ENCODE results near the gene GPC3. TPM values are rescaled to one million over a fixed set of nuclear protein-coding genes. Genes with fewer than 3 reads are reported as not detected.

The GPC3 gene
- total RNA-seq, 1 experiment from 2014 or later = 0.98 TPM

DNA sequence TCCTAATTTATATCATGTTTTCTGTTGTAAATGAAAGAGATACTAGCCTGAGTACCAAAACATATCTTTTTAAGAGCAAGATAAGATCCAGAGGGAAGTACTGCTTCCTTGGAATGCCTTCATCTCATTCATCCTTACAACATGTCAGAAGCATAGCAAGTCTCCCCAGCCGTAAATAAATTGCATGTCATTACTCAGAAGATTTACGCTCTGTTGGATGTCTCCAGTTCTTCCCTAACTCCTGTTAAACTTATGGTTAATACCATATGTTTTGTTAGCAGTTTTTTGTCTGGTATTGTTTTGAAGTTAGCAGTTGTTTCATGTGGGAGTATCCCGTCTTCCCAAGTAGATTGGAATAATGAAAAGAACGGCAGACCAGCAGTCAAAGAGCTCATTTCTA is 7.5 kb upstream of the GPC3 start:
- H3K9me3 ChIP-seq (ENCODE audit: control insufficient read depth in 1 of 2, insufficient read depth in 1 of 2, low read depth in 1 of 2, low read length in 2 of 2) = no peaks in the 10 kb centered on the region
- ChIA-PET CTCF (no interaction called here), RAD21 (ENCODE audit: low non-redundant PET in 1 of 2, low total read pairs in 2 of 2, uncharacterized antibody in 2 of 2, unreplicated experiment in 2 of 2) (no interaction called here), POLR2A (no interaction called here)
- no peaks in the 10 kb centered on the region for H3K27me3 ChIP-seq (ENCODE audit: insufficient read depth, low read length)
- no peaks in the 10 kb centered on the region for H3K79me2 ChIP-seq (ENCODE audit: insufficient read depth, low read length)
- TF ChIP-seq JUND (IDR thresholded peaks at IDR 0.05) (no peak), TCF7L2 (IDR thresholded peaks at IDR 0.05; ENCODE audit: borderline replicate concordance, extremely low read depth, insufficient read depth, insufficient read length) (no peak), CBX3 (IDR thresholded peaks at IDR 0.05; ENCODE audit: low read depth) (no peak), EGR1 (IDR thresholded peaks at IDR 0.05; ENCODE audit: low read depth) (no peak), EZH2 (IDR thresholded peaks at IDR 0.05) (no peak), FOSL1 (IDR thresholded peaks at IDR 0.05; ENCODE audit: low read depth) (no peak), ZFX (IDR thresholded peaks at IDR 0.05) (no peak), POLR2AphosphoS5 (IDR thresholded peaks at IDR 0.05; ENCODE audit: low read depth, low read length) (no peak), EZH2phosphoT487 (IDR thresholded peaks at IDR 0.05; ENCODE audit: borderline replicate concordance) (no peak), SRF (IDR thresholded peaks at IDR 0.05; ENCODE audit: low read depth) (no peak), RAD21 (IDR thresholded peaks at IDR 0.05; ENCODE audit: low read depth) (no peak)
- TF ChIP-seq, protein P1, sequence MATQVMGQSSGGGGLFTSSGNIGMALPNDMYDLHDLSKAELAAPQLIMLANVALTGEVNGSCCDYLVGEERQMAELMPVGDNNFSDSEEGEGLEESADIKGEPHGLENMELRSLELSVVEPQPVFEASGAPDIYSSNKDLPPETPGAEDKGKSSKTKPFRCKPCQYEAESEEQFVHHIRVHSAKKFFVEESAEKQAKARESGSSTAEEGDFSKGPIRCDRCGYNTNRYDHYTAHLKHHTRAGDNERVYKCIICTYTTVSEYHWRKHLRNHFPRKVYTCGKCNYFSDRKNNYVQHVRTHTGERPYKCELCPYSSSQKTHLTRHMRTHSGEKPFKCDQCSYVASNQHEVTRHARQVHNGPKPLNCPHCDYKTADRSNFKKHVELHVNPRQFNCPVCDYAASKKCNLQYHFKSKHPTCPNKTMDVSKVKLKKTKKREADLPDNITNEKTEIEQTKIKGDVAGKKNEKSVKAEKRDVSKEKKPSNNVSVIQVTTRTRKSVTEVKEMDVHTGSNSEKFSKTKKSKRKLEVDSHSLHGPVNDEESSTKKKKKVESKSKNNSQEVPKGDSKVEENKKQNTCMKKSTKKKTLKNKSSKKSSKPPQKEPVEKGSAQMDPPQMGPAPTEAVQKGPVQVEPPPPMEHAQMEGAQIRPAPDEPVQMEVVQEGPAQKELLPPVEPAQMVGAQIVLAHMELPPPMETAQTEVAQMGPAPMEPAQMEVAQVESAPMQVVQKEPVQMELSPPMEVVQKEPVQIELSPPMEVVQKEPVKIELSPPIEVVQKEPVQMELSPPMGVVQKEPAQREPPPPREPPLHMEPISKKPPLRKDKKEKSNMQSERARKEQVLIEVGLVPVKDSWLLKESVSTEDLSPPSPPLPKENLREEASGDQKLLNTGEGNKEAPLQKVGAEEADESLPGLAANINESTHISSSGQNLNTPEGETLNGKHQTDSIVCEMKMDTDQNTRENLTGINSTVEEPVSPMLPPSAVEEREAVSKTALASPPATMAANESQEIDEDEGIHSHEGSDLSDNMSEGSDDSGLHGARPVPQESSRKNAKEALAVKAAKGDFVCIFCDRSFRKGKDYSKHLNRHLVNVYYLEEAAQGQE (IDR thresholded peaks at IDR 0.05; ENCODE audit: low read depth) = no peak
- TF ChIP-seq, protein P2, sequence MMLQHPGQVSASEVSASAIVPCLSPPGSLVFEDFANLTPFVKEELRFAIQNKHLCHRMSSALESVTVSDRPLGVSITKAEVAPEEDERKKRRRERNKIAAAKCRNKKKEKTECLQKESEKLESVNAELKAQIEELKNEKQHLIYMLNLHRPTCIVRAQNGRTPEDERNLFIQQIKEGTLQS (IDR thresholded peaks at IDR 0.05) = no peak
- TF ChIP-seq, protein P3, sequence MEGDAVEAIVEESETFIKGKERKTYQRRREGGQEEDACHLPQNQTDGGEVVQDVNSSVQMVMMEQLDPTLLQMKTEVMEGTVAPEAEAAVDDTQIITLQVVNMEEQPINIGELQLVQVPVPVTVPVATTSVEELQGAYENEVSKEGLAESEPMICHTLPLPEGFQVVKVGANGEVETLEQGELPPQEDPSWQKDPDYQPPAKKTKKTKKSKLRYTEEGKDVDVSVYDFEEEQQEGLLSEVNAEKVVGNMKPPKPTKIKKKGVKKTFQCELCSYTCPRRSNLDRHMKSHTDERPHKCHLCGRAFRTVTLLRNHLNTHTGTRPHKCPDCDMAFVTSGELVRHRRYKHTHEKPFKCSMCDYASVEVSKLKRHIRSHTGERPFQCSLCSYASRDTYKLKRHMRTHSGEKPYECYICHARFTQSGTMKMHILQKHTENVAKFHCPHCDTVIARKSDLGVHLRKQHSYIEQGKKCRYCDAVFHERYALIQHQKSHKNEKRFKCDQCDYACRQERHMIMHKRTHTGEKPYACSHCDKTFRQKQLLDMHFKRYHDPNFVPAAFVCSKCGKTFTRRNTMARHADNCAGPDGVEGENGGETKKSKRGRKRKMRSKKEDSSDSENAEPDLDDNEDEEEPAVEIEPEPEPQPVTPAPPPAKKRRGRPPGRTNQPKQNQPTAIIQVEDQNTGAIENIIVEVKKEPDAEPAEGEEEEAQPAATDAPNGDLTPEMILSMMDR (IDR thresholded peaks at IDR 0.05 in 2 of 3, conservative IDR thresholded peaks at IDR 0.05 in 1 of 3; ENCODE audit: borderline replicate concordance in 1 of 3, insufficient read depth in 1 of 3, low read depth in 2 of 3, low read length in 2 of 3) = no peak
- TF ChIP-seq, protein P4, sequence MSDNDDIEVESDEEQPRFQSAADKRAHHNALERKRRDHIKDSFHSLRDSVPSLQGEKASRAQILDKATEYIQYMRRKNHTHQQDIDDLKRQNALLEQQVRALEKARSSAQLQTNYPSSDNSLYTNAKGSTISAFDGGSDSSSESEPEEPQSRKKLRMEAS (IDR thresholded peaks at IDR 0.05) = no peak
- H3K4me2 ChIP-seq (ENCODE audit: low read length) = no peak overlapping the region
- H3K9ac ChIP-seq (ENCODE audit: low read length) = no peak overlapping the region
- H3K4me3 ChIP-seq (replicated peaks in 1 of 2; ENCODE audit: low read depth in 1 of 2, low read length in 2 of 2) = no peak overlapping the region
- no peak overlapping the region for H3K27ac ChIP-seq (ENCODE audit: low read depth, low read length)
- no peaks in the 10 kb centered on the region for H3K36me3 ChIP-seq (ENCODE audit: control insufficient read depth in 1 of 2, insufficient read depth in 2 of 2, low read length in 2 of 2)
- intact Hi-C loops (cut with micrococcal nuclease) = no loop called here
- DNase-seq (ENCODE audit: low read depth, low spot score) (no peak), ATAC-seq (no peak)
- BruUV-seq (replicated peaks) = no TSS peak
- H3K9me2 ChIP-seq (ENCODE audit: insufficient read depth) = no peaks in the 10 kb centered on the region
- H2AFZ ChIP-seq (ENCODE audit: low read depth, low read length, poor library complexity, severe bottlenecking) = no peak overlapping the region
- no peaks in the 10 kb centered on the region for H3K4me1 ChIP-seq (ENCODE audit: control insufficient read depth in 1 of 2, insufficient read depth in 2 of 2, low read length in 2 of 2)
- H4K20me1 ChIP-seq (ENCODE audit: insufficient read depth) = no peaks in the 10 kb centered on the region
